ENCODE measurements around the gene PTPN11.
"Not testable (repeated sequence)": the region's sequence is repeated elsewhere in the genome, so short reads cannot be mapped to it uniquely, and the experiment has no call there.

The PTPN11 gene

GRCh38 chr12:112409906-112410244 lies 8.9 kb upstream of the PTPN11 start:
- no peak for DNase-seq

GRCh38 chr12:112413855-112414625 lies 4.7 kb upstream of the PTPN11 start:
- DNase-seq, result no peak

GRCh38 chr12:112415457-112415856 lies 3.3 kb upstream of the PTPN11 start:
- DNase-seq, result not testable (repeated sequence)

GRCh38 chr12:112418273-112418607 lies 507 bp upstream of the PTPN11 start:
- no peak for DNase-seq

- DNase-seq, result peak; percentile 41
Measured at GRCh38 chr12:112419297-112420133, 768 bp downstream of the PTPN11 start.

- no peak for DNase-seq
Measured at GRCh38 chr12:112420740-112421139, 2.0 kb downstream of the PTPN11 start.

GRCh38 chr12:112421363-112421762 lies 2.6 kb downstream of the PTPN11 start:
- DNase-seq, result no peak

GRCh38 chr12:112422531-112422930 lies 3.8 kb downstream of the PTPN11 start:
- no peak for DNase-seq

GRCh38 chr12:112424126-112424525 lies 5.4 kb downstream of the PTPN11 start:
- DNase-seq, result no peak

GRCh38 chr12:112425582-112426382 lies 7.0 kb downstream of the PTPN11 start:
- no peak for DNase-seq

GRCh38 chr12:112427760-112428159 lies 9.0 kb downstream of the PTPN11 start:
- no peak for DNase-seq

GRCh38 chr12:112430929-112431328 lies 12.2 kb downstream of the PTPN11 start:
- peak; percentile 38 for DNase-seq

GRCh38 chr12:112431965-112432364 lies 13.2 kb downstream of the PTPN11 start:
- no peak for DNase-seq

- no peak for DNase-seq
Measured at GRCh38 chr12:112433551-112433950, 14.8 kb downstream of the PTPN11 start.

GRCh38 chr12:112438645-112439044 lies 19.9 kb downstream of the PTPN11 start:
- not testable (repeated sequence) for DNase-seq

GRCh38 chr12:112439769-112440168 lies 21.0 kb downstream of the PTPN11 start:
- DNase-seq, result no peak

- DNase-seq, result not testable (repeated sequence)
Measured at GRCh38 chr12:112440653-112441052, 21.9 kb downstream of the PTPN11 start.

- no peak for DNase-seq
Measured at GRCh38 chr12:112443916-112444315, 25.2 kb downstream of the PTPN11 start.

GRCh38 chr12:112446008-112446725 lies 27.4 kb downstream of the PTPN11 start:
- DNase-seq, result no peak

GRCh38 chr12:112447106-112447505 lies 28.4 kb downstream of the PTPN11 start:
- DNase-seq, result no peak

GRCh38 chr12:112448165-112448564 lies 29.4 kb downstream of the PTPN11 start:
- DNase-seq, result not testable (repeated sequence)

GRCh38 chr12:112450725-112451124 lies 32.0 kb downstream of the PTPN11 start:
- no peak for DNase-seq

- no peak for DNase-seq
Measured at GRCh38 chr12:112456029-112456428, 37.3 kb downstream of the PTPN11 start.

All from activated CD4-positive, alpha-beta T cell treated with anti-CD3 and anti-CD28 coated beads, Interleukin-10, Interleukin-2, amounts not matched to agents 100 ng/mL and 50 ng/mL, durations not matched to agents 16 hours and 8 hours (primary cell).